GM23248 (cell line): ENCODE data around the gene PPP6R3. TPM values are rescaled to one million over a fixed set of nuclear protein-coding genes. Genes with fewer than 3 reads are reported as not detected.

Experiments
- DNase-seq: peaks from one replicate; pipeline ENCODE4 v3.0.0-alpha.2; 2015
- H2AFZ ChIP-seq: fragments of 200-600 bp; sonication (generic); 2 replicates; pipeline ENCODE4 v1.6.1; 2016; ENCODE audit warnings: antibody characterized with exemption
- H3F3A ChIP-seq: fragments of 200-600 bp; sonication (generic); 2 replicates; pipeline ENCODE4 v1.6.1; 2016; ENCODE audit warnings: mild to moderate bottlenecking, antibody characterized with exemption, mixed run types; ENCODE audit not compliant: insufficient read depth
- H3K27ac ChIP-seq: fragments of 200-600 bp; sonication (generic); 2 replicates; pipeline ENCODE4 v1.5.1; 2016; ENCODE audit warnings: mild to moderate bottlenecking
- H3K27me3 ChIP-seq: fragments of 200-600 bp; sonication (generic); replicated peaks from 2 replicates; pipeline ENCODE4 v1.6.1; 2016; ENCODE audit warnings: mild to moderate bottlenecking; ENCODE audit not compliant: insufficient read depth
- H3K36me3 ChIP-seq: fragments of 200-600 bp; sonication (generic); 2 replicates; pipeline ENCODE4 v1.6.1; 2016; ENCODE audit warnings: low read depth, mild to moderate bottlenecking
- H3K4me1 ChIP-seq: fragments of 200-600 bp; sonication (generic); 2 replicates; pipeline ENCODE4 v1.6.1; 2016; ENCODE audit warnings: mild to moderate bottlenecking; ENCODE audit not compliant: insufficient read depth
- H3K4me2 ChIP-seq: fragments of 200-600 bp; sonication (generic); one replicate; pipeline ENCODE4 v1.6.1; 2016; ENCODE audit warnings: mild to moderate bottlenecking; ENCODE audit not compliant: unreplicated experiment
- H3K4me3 ChIP-seq: fragments of 200-600 bp; sonication (generic); 2 replicates; pipeline ENCODE4 v1.5.1; 2016; ENCODE audit warnings: mild to moderate bottlenecking
- H3K79me2 ChIP-seq: fragments of 200-600 bp; sonication (generic); 2 replicates; pipeline ENCODE4 v1.6.1; 2016; ENCODE audit warnings: mild to moderate bottlenecking; ENCODE audit not compliant: insufficient read depth
- H3K9ac ChIP-seq: fragments of 200-600 bp; sonication (generic); 2 replicates; pipeline ENCODE4 v1.6.1; 2016; ENCODE audit warnings: mild to moderate bottlenecking
- H3K9me2 ChIP-seq: fragments of 200-600 bp; sonication (generic); 2 replicates; pipeline ENCODE4 v1.6.1; 2016; ENCODE audit warnings: mixed run types, mild to moderate bottlenecking, moderate library complexity; ENCODE audit not compliant: insufficient read depth
- H3K9me3 ChIP-seq: fragments of 200-600 bp; sonication (generic); one replicate; pipeline ENCODE4 v1.6.1; 2017; ENCODE audit warnings: low read depth
- H4K20me1 ChIP-seq: fragments of 200-600 bp; sonication (generic); 2 replicates; pipeline ENCODE4 v1.6.0; 2016; ENCODE audit not compliant: insufficient read depth
- EZH2 ChIP-seq: fragments of 200-600 bp; sonication (generic); IDR thresholded peaks from 2 replicates; pipeline ENCODE4 v1.6.1; 2018; ENCODE audit warnings: antibody characterized with exemption, mild to moderate bottlenecking; ENCODE audit not compliant: insufficient read depth, poor library complexity, severe bottlenecking
- EZH2phosphoT487 ChIP-seq: fragments of 200-600 bp; sonication (generic); IDR thresholded peaks from 2 replicates; pipeline ENCODE4 v1.6.1; 2018; ENCODE audit warnings: antibody characterized with exemption, moderate library complexity, mild to moderate bottlenecking, low read depth; ENCODE audit not compliant: insufficient read depth
- WGBS, 2 experiments: methylation state at CpG; one replicate each; pipeline ENCODE4 v1.1.6; 2015 to 2017; ENCODE audit warnings: low lambda C conversion rate in 2 of 2, low coverage in 1 of 2; ENCODE audit errors: missing lambda C conversion rate in 2 of 2; 5-methylcytosine and 5-hydroxymethylcytosine counted together
- in situ Hi-C: fragments of 300-500 bp; cut with MboI; formaldehyde crosslinking; loops from 2 replicates; pipeline ENCODE4 v1.15.0; 2020
- polyA plus RNA-seq: library from polyadenylated mRNA; unstranded; fragments of >200 nt; fragmentation: Nextera tagmentation; extraction: Ambion mirVana; gene quantifications from 2 replicates; pipeline ENCODE4 v1.2.1, GENCODE V29; 2016
- total RNA-seq: library from RNA; depleted of rRNA; stranded (reverse); fragments of >200 nt; shearing (Covaris generic); gene quantifications from 2 replicates; pipeline ENCODE4 v1.2.3, GENCODE V29; 2014

The PPP6R3 gene
- total and polyA plus RNA-seq, 2 experiments from 2014 or later = 47.5 to 96.0 TPM

DNA sequence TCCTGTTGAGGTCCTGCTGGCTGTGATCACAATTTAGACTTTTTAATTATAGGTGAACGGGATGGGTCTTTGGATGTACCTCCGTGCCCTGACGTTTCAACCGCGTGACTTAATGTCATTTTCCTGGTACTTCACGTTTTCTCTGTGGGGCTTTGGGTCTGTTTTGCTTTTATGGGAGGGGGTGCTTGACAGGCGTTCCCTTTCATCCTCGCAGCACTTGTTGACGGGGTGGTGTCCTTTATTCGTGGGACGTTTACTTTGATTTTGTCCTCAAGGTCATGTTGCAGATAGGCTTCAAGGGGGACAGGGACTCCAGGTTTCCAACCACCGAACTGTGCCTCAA, 994 bp downstream of the PPP6R3 start:
- Histone ChIP-seq H3K27me3 (no peaks in the 10 kb centered on the region), H2AFZ (no peak overlapping the region), H3K9me3 (no peaks in the 10 kb centered on the region), H3K36me3 (no peaks in the 10 kb centered on the region), H3K9ac (peak overlapping the region; percentile 90), H3F3A (no peaks in the 10 kb centered on the region; the same call in 1 of the 2 replicates), H3K4me2 (peak overlapping the region; percentile 90), H3K4me1 (peaks cover 21% of the 10 kb centered on the region), H3K79me2 (peaks cover 58% of the 10 kb centered on the region), H3K4me3 (peak overlapping the region; percentile 90), H4K20me1 (peaks cover 9% of the 10 kb centered on the region; the same call in 1 of the 2 replicates), H3K27ac (no peak overlapping the region), H3K9me2 (no peaks in the 10 kb centered on the region)
- no peak for TF ChIP-seq EZH2
- TF ChIP-seq EZH2phosphoT487 = no peak
- WGBS, 2 experiments = 0 to 1% methylated on average over 12 of the region's 12 CpGs
- no peak for DNase-seq
- in situ Hi-C loops = no loop called here

DNA sequence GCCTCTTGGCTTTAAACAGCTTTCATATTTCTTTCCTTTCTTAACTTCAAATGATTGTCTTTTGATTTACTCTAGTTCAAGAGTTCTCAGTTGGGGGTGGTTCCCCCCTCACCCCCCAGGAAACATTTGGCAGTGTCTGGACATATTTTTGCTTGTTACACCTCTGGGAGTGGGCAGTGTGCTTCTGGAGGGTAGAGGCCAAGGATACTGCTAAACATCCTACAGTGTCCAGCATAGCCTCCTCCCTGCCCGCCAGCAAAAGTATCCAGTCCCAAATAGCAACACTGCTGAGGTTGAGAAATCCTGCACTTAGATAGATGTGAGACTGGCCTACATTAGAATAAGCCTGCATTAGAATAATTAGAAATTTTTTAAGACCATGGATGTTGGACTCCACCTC, 3.2 kb downstream of the PPP6R3 start:
- Histone ChIP-seq H3K9me2 (no peaks in the 10 kb centered on the region), H3K9me3 (no peaks in the 10 kb centered on the region), H3K9ac (no peak overlapping the region), H3K4me1 (peaks cover 21% of the 10 kb centered on the region), H3K79me2 (peaks cover 80% of the 10 kb centered on the region), H3K27ac (peak overlapping the region; percentile 10; the same call in 1 of the 2 replicates), H3F3A (no peaks in the 10 kb centered on the region; the same call in 1 of the 2 replicates), H2AFZ (no peak overlapping the region), H3K36me3 (no peaks in the 10 kb centered on the region), H3K4me2 (peak overlapping the region; percentile 58), H3K27me3 (no peaks in the 10 kb centered on the region), H4K20me1 (peaks cover 18% of the 10 kb centered on the region), H3K4me3 (no peak overlapping the region)
- no peak for TF ChIP-seq EZH2
- TF ChIP-seq EZH2phosphoT487 = no peak
- DNase-seq = no peak
- in situ Hi-C loops = no loop called here
- WGBS, 2 experiments = 70 to 81% methylated on average over 1 of the region's 1 CpG

DNA sequence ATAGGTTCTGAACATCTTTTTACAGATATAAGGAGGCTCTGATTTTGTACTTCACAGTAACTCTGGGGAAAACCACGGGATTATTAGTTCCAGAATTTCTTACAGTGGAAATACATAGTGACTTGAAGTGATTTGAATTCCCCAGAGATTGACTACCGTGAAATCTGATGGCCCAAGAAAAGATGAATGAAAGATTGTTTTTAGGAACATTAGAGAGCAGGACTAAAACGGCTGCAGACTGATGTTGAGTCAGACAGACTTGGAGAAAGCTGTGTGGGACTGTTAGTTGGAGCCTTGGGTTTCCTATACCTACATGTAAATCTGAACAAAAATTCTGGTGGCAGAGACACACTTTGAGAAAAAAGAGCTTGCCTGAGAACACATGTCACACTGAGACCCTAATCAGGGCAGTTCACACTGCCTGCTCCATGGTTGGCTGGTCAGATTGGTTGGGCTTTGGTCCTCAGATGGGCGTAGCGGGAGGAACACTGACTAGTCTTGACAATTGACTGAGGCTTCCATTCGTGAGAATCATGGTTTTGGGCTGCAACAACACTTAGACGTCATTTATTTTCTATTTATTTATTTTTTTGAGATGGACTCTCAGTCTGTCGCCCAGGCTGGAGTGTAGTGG, 6.8 kb downstream of the PPP6R3 start:
- Histone ChIP-seq H3K9me3 (no peaks in the 10 kb centered on the region), H2AFZ (no peak overlapping the region), H3K4me1 (peaks cover 48% of the 10 kb centered on the region), H3K9me2 (no peaks in the 10 kb centered on the region), H3K36me3 (no peaks in the 10 kb centered on the region), H3K27me3 (no peaks in the 10 kb centered on the region), H3K4me3 (no peak overlapping the region), H3F3A (peaks cover 12% of the 10 kb centered on the region), H3K27ac (no peak overlapping the region), H4K20me1 (peaks cover 51% of the 10 kb centered on the region), H3K79me2 (peaks cover 100% of the 10 kb centered on the region), H3K9ac (no peak overlapping the region), H3K4me2 (no peak overlapping the region)
- in situ Hi-C loops = no loop called here
- WGBS, 2 experiments = 47 to 50% methylated on average over 8 of the region's 8 CpGs
- TF ChIP-seq EZH2 (no peak), EZH2phosphoT487 (no peak)
- no peak for DNase-seq

DNA sequence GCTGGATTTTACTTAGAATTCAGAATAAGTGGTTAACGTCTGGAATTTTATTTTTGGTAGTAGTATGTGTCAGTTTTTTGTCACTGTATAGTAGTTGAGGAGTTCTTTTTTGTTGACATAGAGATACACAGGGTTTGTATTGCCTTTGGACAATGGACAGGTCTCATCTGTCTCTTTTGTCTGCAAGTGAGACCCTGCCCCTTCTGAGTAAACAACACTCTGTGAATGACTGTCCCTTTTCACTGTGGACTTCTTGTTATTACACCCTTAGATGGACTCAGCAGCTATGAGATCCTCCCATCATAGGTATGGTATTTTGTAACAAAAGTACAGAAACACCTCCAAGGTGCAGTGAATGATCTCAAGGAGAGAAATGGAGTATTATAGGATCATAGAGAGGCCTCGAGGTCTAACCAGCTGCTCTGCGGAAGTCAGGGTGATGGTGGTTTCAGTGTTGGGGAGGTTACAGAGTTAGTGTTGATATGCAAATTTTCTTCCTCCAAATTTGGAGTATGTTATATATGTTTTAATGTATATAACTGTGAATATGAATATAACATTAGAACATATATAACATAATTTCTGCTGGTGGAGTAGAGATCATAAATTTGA, 7.8 kb downstream of the PPP6R3 start:
- Histone ChIP-seq H3K4me1 (peaks cover 42% of the 10 kb centered on the region), H3K9me3 (no peaks in the 10 kb centered on the region), H3K27ac (no peak overlapping the region), H3K4me2 (no peak overlapping the region), H3K9ac (no peak overlapping the region), H3K4me3 (no peak overlapping the region), H4K20me1 (peaks cover 53% of the 10 kb centered on the region), H3K79me2 (peaks cover 100% of the 10 kb centered on the region), H3K9me2 (no peaks in the 10 kb centered on the region), H2AFZ (no peak overlapping the region), H3F3A (peaks cover 22% of the 10 kb centered on the region), H3K27me3 (no peaks in the 10 kb centered on the region), H3K36me3 (no peaks in the 10 kb centered on the region)
- 53 to 61% methylated on average over 3 of the region's 3 CpGs for WGBS, 2 experiments
- no peak for DNase-seq
- TF ChIP-seq EZH2 (no peak), EZH2phosphoT487 (no peak)
- in situ Hi-C loops = no loop called here
